H1 (cell line): ENCODE measurements around the gene NAPA. TPM values are rescaled to one million over a fixed set of nuclear protein-coding genes. Genes with fewer than 3 reads are reported as not detected.

Experiments
- CTCF ChIA-PET: fragments of 300-600 bp; sonication (Branson Sonifier 250); formaldehyde crosslinking; loops from one replicate; lab custom pipeline; 2021; ENCODE audit not compliant: partially characterized antibody; lab: Charles Lee
- POLR2A ChIA-PET: fragments of 300-600 bp; sonication (Branson Sonifier 250); formaldehyde crosslinking; loops from one replicate; lab custom pipeline; 2021; ENCODE audit warnings: inconsistent platforms; ENCODE audit not compliant: partially characterized antibody; lab: Charles Lee
- DNase-seq, 2 experiments: peaks; one replicate each; pipeline versions ENCODE4 v3.0.0 to v3.0.0-alpha.2; 2010 to 2022; ENCODE audit warnings: low spot score in 2 of 2, low read depth in 1 of 2, mixed read lengths in 1 of 2
- FAIRE-seq: peaks from 2 replicates; lab custom pipeline; 2011; peaks lifted over from hg19 to GRCh38; lab: Jason Lieb, UNC
- H2AFZ ChIP-seq: 2 replicates; pipeline ENCODE4 v1.8.1; 2012; ENCODE audit warnings: low read length, inconsistent platforms
- H2AK5ac ChIP-seq: 2 replicates; pipeline ENCODE4 v1.6.1; 2013; ENCODE audit warnings: low read depth, low read length
- H2BK120ac ChIP-seq: replicated peaks from 2 replicates; pipeline ENCODE3; 2013; ENCODE audit warnings: low read depth, low read length, inconsistent platforms
- H2BK12ac ChIP-seq: 2 replicates; pipeline ENCODE4 v1.6.1; 2013; ENCODE audit warnings: low read depth, low read length
- H2BK15ac ChIP-seq: 2 replicates; pipeline ENCODE4 v1.6.1; 2013; ENCODE audit warnings: low read length
- H2BK20ac ChIP-seq: 2 replicates; pipeline ENCODE4 v1.6.1; 2013; ENCODE audit warnings: low read length
- H2BK5ac ChIP-seq: 2 replicates; pipeline ENCODE4 v1.6.1; 2013; ENCODE audit warnings: low read depth, low read length
- H3K14ac ChIP-seq: 2 replicates; pipeline ENCODE4 v1.6.1; 2013; ENCODE audit warnings: inconsistent platforms; ENCODE audit not compliant: insufficient read length
- H3K18ac ChIP-seq: 2 replicates; pipeline ENCODE4 v1.6.1; 2013; ENCODE audit warnings: low read length; ENCODE audit errors: extremely low read depth
- H3K23ac ChIP-seq: 2 replicates; pipeline ENCODE4 v1.6.1; 2013; ENCODE audit warnings: inconsistent platforms; ENCODE audit not compliant: insufficient read length
- H3K23me2 ChIP-seq: 2 replicates; pipeline ENCODE4 v1.6.1; 2013; ENCODE audit warnings: low read depth, low read length
- H3K27ac ChIP-seq: 2 replicates; pipeline ENCODE4 v1.6.1; 2011; ENCODE audit warnings: low read depth, low read length, inconsistent platforms
- H3K27me3 ChIP-seq, 4 experiments: replicated peaks in 1 of 4; 1 replicate in 1 of 4; 2 replicates in 3 of 4; pipeline versions ENCODE4 v1.6.1 to v1.8.1; 2011 to 2013; ENCODE audit warnings: low read length in 3 of 4, mild to moderate bottlenecking in 3 of 4, inconsistent platforms in 2 of 4, mixed read lengths in 2 of 4, moderate library complexity in 1 of 4; ENCODE audit not compliant: control insufficient read depth in 3 of 4, insufficient read depth in 3 of 4; ENCODE audit errors: extremely low read depth in 1 of 4
- H3K36me3 ChIP-seq, 4 experiments: 2 replicates each; pipeline versions ENCODE4 v1.6.1 to v1.8.1; 2011 to 2013; ENCODE audit warnings: mild to moderate bottlenecking in 4 of 4, low read length in 3 of 4, moderate library complexity in 2 of 4, control low read depth in 1 of 4, inconsistent platforms in 1 of 4; ENCODE audit not compliant: insufficient read depth in 4 of 4, control insufficient read depth in 2 of 4
- H3K4ac ChIP-seq: replicated peaks from 2 replicates; pipeline ENCODE3; 2013; ENCODE audit warnings: low read length, low read depth, mixed read lengths, inconsistent platforms; ENCODE audit not compliant: insufficient read length
- H3K4me1 ChIP-seq, 4 experiments: replicated peaks in 1 of 4; 1 replicate in 1 of 4; 2 replicates in 3 of 4; pipeline versions ENCODE4 v1.6.1 to v1.8.1; 2011 to 2013; ENCODE audit warnings: low read length in 3 of 4, inconsistent platforms in 2 of 4, mixed read lengths in 1 of 4; ENCODE audit not compliant: insufficient read depth in 4 of 4, control insufficient read depth in 3 of 4
- H3K4me2 ChIP-seq, 2 experiments: 2 replicates each; pipeline versions ENCODE4 v1.6.1 to v1.8.1; 2011 to 2013; ENCODE audit warnings: low read depth in 2 of 2, low read length in 2 of 2, control low read depth in 1 of 2, inconsistent platforms in 1 of 2, mild to moderate bottlenecking in 1 of 2; ENCODE audit not compliant: insufficient read depth in 1 of 2
- H3K4me3 ChIP-seq, 4 experiments: fragments of 200-600, 300-600 bp in 1 of 4; sonication (generic), shearing (Covaris generic), sonication (Bioruptor Twin) in 1 of 4; 2 replicates each; pipeline versions ENCODE4 v1.5.1 to v1.8.1; 2011 to 2016; ENCODE audit warnings: low read length in 4 of 4, low read depth in 3 of 4, control low read depth in 2 of 4, inconsistent platforms in 2 of 4, mild to moderate bottlenecking in 2 of 4, mixed read lengths in 1 of 4, moderate library complexity in 1 of 4; ENCODE audit not compliant: insufficient read depth in 2 of 4; ENCODE audit errors: extremely low read depth in 1 of 4
- H3K56ac ChIP-seq: replicated peaks from 2 replicates; pipeline ENCODE3; 2013; ENCODE audit warnings: low read depth, mild to moderate bottlenecking, mixed read lengths, low read length, inconsistent platforms; ENCODE audit not compliant: insufficient read length
- H3K79me1 ChIP-seq: 2 replicates; pipeline ENCODE4 v1.6.1; 2013; ENCODE audit warnings: low read depth, low read length, control low read depth
- H3K79me2 ChIP-seq, 2 experiments: 2 replicates each; pipeline versions ENCODE4 v1.6.1 to v1.8.1; 2012 to 2013; ENCODE audit warnings: low read length in 2 of 2, mild to moderate bottlenecking in 2 of 2, inconsistent platforms in 1 of 2; ENCODE audit not compliant: insufficient read depth in 2 of 2, control insufficient read depth in 1 of 2
- H3K9ac ChIP-seq, 4 experiments: replicated peaks in 1 of 4; 1 replicate in 1 of 4; 2 replicates in 3 of 4; pipeline versions ENCODE4 v1.6.1 to v1.8.1; 2011 to 2013; ENCODE audit warnings: low read depth in 3 of 4, low read length in 3 of 4, control low read depth in 2 of 4, mild to moderate bottlenecking in 2 of 4, moderate library complexity in 2 of 4, inconsistent platforms in 1 of 4; ENCODE audit errors: extremely low read depth in 1 of 4
- H3K9me3 ChIP-seq, 2 experiments: 2 replicates each; pipeline versions ENCODE4 v1.6.1 to v1.8.1; 2012 to 2013; ENCODE audit warnings: mild to moderate bottlenecking in 2 of 2, moderate library complexity in 2 of 2, control low read depth in 1 of 2, inconsistent platforms in 1 of 2, low read depth in 1 of 2, low read length in 1 of 2, mixed read lengths in 1 of 2; ENCODE audit not compliant: insufficient read depth in 2 of 2
- H4K20me1 ChIP-seq, 2 experiments: replicated peaks in 1 of 2; 2 replicates each; pipeline versions ENCODE3 to v1.8.1; 2011 to 2013; ENCODE audit warnings: inconsistent platforms in 2 of 2, low read length in 2 of 2, mild to moderate bottlenecking in 1 of 2; ENCODE audit not compliant: insufficient read depth in 2 of 2, control insufficient read depth in 1 of 2
- H4K5ac ChIP-seq: 2 replicates; pipeline ENCODE4 v1.6.1; 2013; ENCODE audit warnings: low read length, low read depth, mixed read lengths, inconsistent platforms; ENCODE audit not compliant: insufficient read length
- H4K8ac ChIP-seq: 2 replicates; pipeline ENCODE4 v1.8.0; 2013; ENCODE audit warnings: mild to moderate bottlenecking, moderate library complexity, low read length, inconsistent platforms; ENCODE audit not compliant: insufficient read depth; ENCODE audit errors: extremely low read depth
- H4K91ac ChIP-seq: replicated peaks from 2 replicates; pipeline ENCODE3; 2013; ENCODE audit warnings: low read length, mixed read lengths, inconsistent platforms; ENCODE audit not compliant: insufficient read length
- CHD1 ChIP-seq: IDR thresholded peaks from 2 replicates; pipeline ENCODE4 v1.6.1; 2012; ENCODE audit warnings: low read depth, low read length, improper control_type of control experiment
- CREB1 ChIP-seq: IDR thresholded peaks from 2 replicates; pipeline ENCODE4 v1.6.1; 2012; ENCODE audit warnings: inconsistent platforms
- FOSL1 ChIP-seq: IDR thresholded peaks from 2 replicates; pipeline ENCODE4 v1.6.1; 2011; ENCODE audit warnings: mild to moderate bottlenecking, low read depth, low read length, moderate library complexity; ENCODE audit not compliant: insufficient read depth
- HDAC6 ChIP-seq: IDR thresholded peaks from one replicate; pipeline ENCODE4 v1.7.1; 2012; ENCODE audit warnings: low read depth, mild to moderate bottlenecking, inconsistent platforms, low read length, moderate library complexity
- JUND ChIP-seq: IDR thresholded peaks from 2 replicates; pipeline ENCODE4 v1.6.1; 2011; ENCODE audit warnings: mild to moderate bottlenecking, improper control_type of control experiment, low read length
- NANOG ChIP-seq: IDR thresholded peaks from 2 replicates; pipeline ENCODE4 v1.6.1; 2011; ENCODE audit warnings: low read length, low read depth, mild to moderate bottlenecking, inconsistent platforms; ENCODE audit not compliant: insufficient read depth, poor library complexity, severe bottlenecking
- POLR2AphosphoS5 ChIP-seq: IDR thresholded peaks from 2 replicates; pipeline ENCODE4 v1.6.1; 2011; ENCODE audit warnings: low read depth, low read length
- RAD21 ChIP-seq, 2 experiments: IDR thresholded peaks in 1 of 2; conservative IDR thresholded peaks in 1 of 2; 2 replicates each; pipeline ENCODE4 v1.6.1; 2011; ENCODE audit warnings: low read depth in 2 of 2, low read length in 2 of 2, improper control_type of control experiment in 1 of 2, inconsistent platforms in 1 of 2, mild to moderate bottlenecking in 1 of 2, moderate library complexity in 1 of 2
- RXRA ChIP-seq: IDR thresholded peaks from 2 replicates; pipeline ENCODE4 v1.6.1; 2011; ENCODE audit warnings: low read depth, mild to moderate bottlenecking, low read length, moderate library complexity; ENCODE audit not compliant: insufficient read depth
- SAP30 ChIP-seq: fragments of 300-600 bp; sonication (generic); IDR thresholded peaks from 2 replicates; pipeline ENCODE4 v1.7.1; 2012; ENCODE audit warnings: low read length, moderate library complexity, mild to moderate bottlenecking, inconsistent platforms; ENCODE audit not compliant: insufficient read depth, insufficient replicate concordance
- SIN3A ChIP-seq, 2 experiments: IDR thresholded peaks in 1 of 2; conservative IDR thresholded peaks in 1 of 2; 2 replicates each; pipeline ENCODE4 v1.6.1; 2011 to 2012; ENCODE audit warnings: low read length in 2 of 2, improper control_type of control experiment in 1 of 2, low read depth in 1 of 2, mild to moderate bottlenecking in 1 of 2
- SP2 ChIP-seq: IDR thresholded peaks from 2 replicates; pipeline ENCODE4 v1.6.1; 2012; ENCODE audit warnings: mild to moderate bottlenecking, low read length, inconsistent platforms
- SRF ChIP-seq: IDR thresholded peaks from 2 replicates; pipeline ENCODE4 v1.6.1; 2011; ENCODE audit warnings: mild to moderate bottlenecking, low read depth, low read length, moderate library complexity
- TBP ChIP-seq: IDR thresholded peaks from 2 replicates; pipeline ENCODE4 v1.6.1; 2011; ENCODE audit warnings: low read depth, low read length, improper control_type of control experiment
- WGBS, 2 experiments: shearing (Covaris generic) in 1 of 2; methylation state at CpG; one replicate each; pipeline versions ENCODE4 v1.1.6 to v1.1.7; 2013 to 2015; ENCODE audit warnings: low lambda C conversion rate in 2 of 2, mixed read lengths in 2 of 2, inconsistent platforms in 1 of 2, low coverage in 1 of 2, missing lambda C conversion rate in 1 of 2; ENCODE audit not compliant: insufficient replicate concordance in 2 of 2, insufficient coverage in 1 of 2, insufficient read length in 1 of 2; ENCODE audit errors: extremely low coverage in 1 of 2, missing lambda C conversion rate in 1 of 2; 5-methylcytosine and 5-hydroxymethylcytosine counted together
- polyA plus RNA-seq, 7 experiments: library from polyadenylated mRNA; depleted of rRNA in 3 of 7; stranded (reverse) in 5 of 7; unstranded in 2 of 7; fragments of >200 nt in 5 of 7; fragments of 200-250 nt in 2 of 7; gene quantifications; 1 replicate in 5 of 7; 2 replicates in 1 of 7; 4 replicates in 1 of 7; pipeline versions ENCODE4 v1.2.1 to v1.2.3, GENCODE V29; 2011 to 2013; ENCODE audit warnings: missing spikeins in 2 of 7, mixed read lengths in 2 of 7
- total RNA-seq: library from RNA; stranded (reverse); fragmentation: NEBNext Ultra II Directional; extraction: Animal tissue kit (Norgen Biotek cat#: 25700); gene quantifications from 2 replicates; pipeline ENCODE4 v1.2.1, GENCODE V29; 2021

The NAPA gene
- total and polyA plus RNA-seq, 2 of the 8 experiments (the other 6 are each of a cell fraction or from before 2014, with no cell fraction given) = 58.5 to 78.2 TPM

- H2AFZ ChIP-seq = no peak overlapping the region
- FAIRE-seq = no peak
- H3K27ac ChIP-seq = no peak overlapping the region
- H2BK120ac ChIP-seq = no peak overlapping the region
- H3K4ac ChIP-seq = no peak overlapping the region
- H3K9me3 ChIP-seq = no peaks in the 10 kb centered on the region
- peaks cover 35% of the 10 kb centered on the region for H3K79me1 ChIP-seq
- H3K27me3 ChIP-seq = no peaks in the 10 kb centered on the region
- no peak overlapping the region for H2BK15ac ChIP-seq
- H3K4me2 ChIP-seq = no peak overlapping the region
- no peak overlapping the region; the same call in 1 of the 2 replicates for H2BK5ac ChIP-seq
- no peak for DNase-seq
- H4K5ac ChIP-seq = no peak overlapping the region
- ChIA-PET POLR2A (interaction anchor here (0.7 to 1.1 kb wide), 2 partner anchors 48 to 84 kb away, joined by 3 read pairs; no protein-coding TSS in a partner anchor), CTCF (interaction anchor here (0.8 to 2.9 kb wide), 9 partner anchors 9 to 201 kb away, joined by 3 to 10 read pairs (median 7); partner anchors contain the start of genes EHD2 and KPTN)
- no peak overlapping the region for H3K18ac ChIP-seq
- WGBS, 2 experiments = 93% methylated on average over 7 of the region's 7 CpGs; no CpG with 5 or more reads in 1 of the 2 experiments
- H3K23me2 ChIP-seq = peaks cover 6% of the 10 kb centered on the region; the same call in 1 of the 2 replicates
- no peak overlapping the region for H2AK5ac ChIP-seq
- no peak overlapping the region for H3K4me3 ChIP-seq
- no peaks in the 10 kb centered on the region for H3K36me3 ChIP-seq
- H2BK12ac ChIP-seq = no peak overlapping the region; the same call in 1 of the 2 replicates
- no peak overlapping the region for H3K56ac ChIP-seq
- no peak overlapping the region for H3K14ac ChIP-seq
- no peak overlapping the region for H3K23ac ChIP-seq
- peaks cover 0 to 11% (median 4%) of the 10 kb centered on the region in 4 experiments; a peak in 5 of 7 replicates for H3K4me1 ChIP-seq
- no peak overlapping the region for H3K9ac ChIP-seq
- no peak overlapping the region for H4K8ac ChIP-seq
- H2BK20ac ChIP-seq = no peak overlapping the region
- H4K91ac ChIP-seq = no peak overlapping the region
- peaks cover 5 to 23% of the 10 kb centered on the region in 2 experiments for H4K20me1 ChIP-seq
- peaks cover 7 to 76% of the 10 kb centered on the region in 2 experiments; a peak in 3 of 4 replicates for H3K79me2 ChIP-seq
- no peak for TF ChIP-seq HDAC6
- no peak for TF ChIP-seq CHD1
- no peak for TF ChIP-seq CREB1
- no peak for TF ChIP-seq SIN3A (conservative IDR thresholded peaks at IDR 0.05 in 1 of 2, IDR thresholded peaks at IDR 0.05 in 1 of 2; ENCODE audit: low read depth in 1 of 2, low read length in 2 of 2)
- no peak for TF ChIP-seq POLR2AphosphoS5
- no peak for TF ChIP-seq JUND
- no peak for TF ChIP-seq RAD21 (IDR thresholded peaks at IDR 0.05 in 1 of 2, conservative IDR thresholded peaks at IDR 0.05 in 1 of 2; ENCODE audit: low read depth in 2 of 2, low read length in 2 of 2)
- TF ChIP-seq SP2 = no peak
- TF ChIP-seq RXRA = no peak
- no peak for TF ChIP-seq SAP30
- no peak for TF ChIP-seq NANOG
- TF ChIP-seq FOSL1 = no peak
- no peak for TF ChIP-seq SRF
- TF ChIP-seq TBP = no peak
These were observed 3.2 kb downstream of the NAPA start for GRCh38 chr19:47511681-47512080.
